A549 (cell line): ENCODE measurements around the gene IGF2R.

Experiments used
- CTCF ChIP-seq: fragments of >200 bp; sonication (Bioruptor Twin); formaldehyde crosslinking; IDR thresholded peaks from 3 replicates; pipeline ENCODE4 v1.5.1; 2016
- EP300 ChIP-seq, 2 experiments: fragments of >200 bp; sonication (Bioruptor Twin); formaldehyde crosslinking; IDR thresholded peaks; 2 replicates in 1 of 2; 3 replicates in 1 of 2; pipeline ENCODE4 v1.6.1; 2016 to 2017
- HMGXB4 ChIP-seq: fragments of 250-450 bp; sonication (Bioruptor Pico); IDR thresholded peaks from 2 replicates; pipeline ENCODE4 v1.5.0; 2021; ENCODE audit warnings: mild to moderate bottlenecking, moderate library complexity, borderline replicate concordance
- JUN ChIP-seq, 2 experiments: fragments of >200 bp; sonication (Bioruptor Twin); formaldehyde crosslinking; IDR thresholded peaks; 2 replicates in 1 of 2; 3 replicates in 1 of 2; pipeline ENCODE4 v1.6.1; 2016 to 2017
- PHF8 ChIP-seq: fragments of 200-600 bp; sonication (generic); IDR thresholded peaks from 2 replicates; pipeline ENCODE4 v1.6.1; 2016; ENCODE audit warnings: low read depth, mild to moderate bottlenecking, antibody characterized with exemption, moderate library complexity, borderline replicate concordance
- SMC3 ChIP-seq: fragments of >200 bp; sonication (Bioruptor Twin); formaldehyde crosslinking; IDR thresholded peaks from 3 replicates; pipeline ENCODE4 v1.6.1; 2018; ENCODE audit warnings: inconsistent platforms

DNA sequence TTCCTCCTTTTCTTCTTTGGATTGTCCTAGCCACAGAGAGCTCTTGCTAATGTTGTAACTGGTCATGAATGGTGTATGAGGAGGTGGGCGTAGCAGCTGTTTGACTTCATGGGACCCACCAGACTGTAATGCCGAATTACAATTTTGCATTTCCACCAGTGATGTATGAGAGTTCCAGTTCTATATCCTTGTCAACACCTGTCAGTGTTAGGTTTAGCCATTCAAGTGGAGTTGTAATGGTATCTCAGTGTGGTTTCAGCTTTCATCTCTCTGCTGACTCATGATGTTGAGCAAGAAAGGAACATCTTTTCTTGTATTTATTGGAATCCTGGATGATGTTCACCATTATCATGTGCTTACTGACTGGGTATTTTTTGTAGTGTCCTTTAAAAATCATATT lies 5.1 kb downstream of the IGF2R start:
- TF ChIP-seq HMGXB4 (no peak), CTCF (no peak), SMC3 (no peak), JUN (IDR thresholded peaks at IDR 0.05) (no peak), PHF8 (no peak), EP300 (IDR thresholded peaks at IDR 0.05) (no peak)
